ENCODE results near the gene KIAA1958. TPM values are rescaled to one million over a fixed set of nuclear protein-coding genes. Genes with fewer than 3 reads are reported as not detected.

The KIAA1958 gene
- total and polyA plus RNA-seq, 2 donors from 2014 or later = 2.6 to 15.3 TPM

- Histone ChIP-seq H3K9ac (ENCODE audit: low read length in 3 of 3) (no peak overlapping the region), H3K27ac (ENCODE audit: low read depth in 2 of 2, low read length in 2 of 2) (no peak overlapping the region), H3K36me3 (ENCODE audit: control insufficient read depth in 2 of 3, insufficient read depth in 3 of 3, low read length in 3 of 3) (no peaks in the 10 kb centered on the region), H3K9me3 (ENCODE audit: control insufficient read depth in 2 of 3, insufficient read depth in 1 of 3, low read length in 3 of 3) (no peaks in the 10 kb centered on the region), H3K4me3 (ENCODE audit: low read length in 3 of 3) (no peak overlapping the region), H3K4me1 (ENCODE audit: control insufficient read depth in 2 of 3, insufficient read depth in 2 of 3, low read depth in 1 of 3, low read length in 3 of 3) (no peaks in the 10 kb centered on the region), H3K27me3 (ENCODE audit: control insufficient read depth, insufficient read depth, low read length) (no peaks in the 10 kb centered on the region)
- no peak for TF ChIP-seq CTCF (IDR thresholded peaks at IDR 0.05; ENCODE audit: borderline replicate concordance, extremely low read depth, insufficient read depth)
- intact Hi-C loops (cut with DNase I) = no loop called here
- FAIRE-seq (no peak), DNase-seq (no peak)
Observed at GRCh38 chr9:112629671-112630485, 143.3 kb downstream of the KIAA1958 start.

- DNase-seq (no peak), FAIRE-seq (peak; percentile 72)
- Histone ChIP-seq H3K27ac (ENCODE audit: low read depth in 2 of 2, low read length in 2 of 2) (no peak overlapping the region), H3K9ac (ENCODE audit: low read length in 3 of 3) (no peak overlapping the region), H3K36me3 (ENCODE audit: control insufficient read depth in 2 of 3, insufficient read depth in 3 of 3, low read length in 3 of 3) (no peaks in the 10 kb centered on the region), H3K9me3 (ENCODE audit: control insufficient read depth in 2 of 3, insufficient read depth in 1 of 3, low read length in 3 of 3) (no peaks in the 10 kb centered on the region), H3K27me3 (ENCODE audit: control insufficient read depth, insufficient read depth, low read length) (no peaks in the 10 kb centered on the region), H3K4me1 (ENCODE audit: control insufficient read depth in 2 of 3, insufficient read depth in 2 of 3, low read depth in 1 of 3, low read length in 3 of 3) (no peaks in the 10 kb centered on the region), H3K4me3 (ENCODE audit: low read length in 3 of 3) (no peak overlapping the region)
- TF ChIP-seq CTCF (IDR thresholded peaks at IDR 0.05; ENCODE audit: borderline replicate concordance, extremely low read depth, insufficient read depth) = no peak
- intact Hi-C loops (cut with DNase I) = no loop called here
Observed at GRCh38 chr9:112631313-112632070, 144.9 kb downstream of the KIAA1958 start.

GRCh38 chr9:112640311-112640710, 153.7 kb downstream of the KIAA1958 start:
- Histone ChIP-seq H3K27ac (ENCODE audit: low read depth in 2 of 2, low read length in 2 of 2) (no peak overlapping the region), H3K9me3 (ENCODE audit: control insufficient read depth in 2 of 3, insufficient read depth in 1 of 3, low read length in 3 of 3) (peaks cover 0 to 9% (median 0%) of the 10 kb centered on the region in 3 donors), H3K27me3 (ENCODE audit: control insufficient read depth, insufficient read depth, low read length) (no peaks in the 10 kb centered on the region), H3K9ac (ENCODE audit: low read length in 3 of 3) (no peak overlapping the region), H3K4me1 (ENCODE audit: control insufficient read depth in 2 of 3, insufficient read depth in 2 of 3, low read depth in 1 of 3, low read length in 3 of 3) (no peaks in the 10 kb centered on the region), H3K4me3 (ENCODE audit: low read length in 3 of 3) (no peak overlapping the region), H3K36me3 (ENCODE audit: control insufficient read depth in 2 of 3, insufficient read depth in 3 of 3, low read length in 3 of 3) (no peaks in the 10 kb centered on the region)
- no peak for DNase-seq
- no peak for TF ChIP-seq CTCF (IDR thresholded peaks at IDR 0.05; ENCODE audit: borderline replicate concordance, extremely low read depth, insufficient read depth)
- intact Hi-C loops (cut with DNase I) = no loop called here
- no peak for FAIRE-seq
